CMK (cell line): Measurements from ENCODE around the gene SUCLG1.
"Not testable (repeated sequence)": the region's sequence is repeated elsewhere in the genome, so short reads cannot be mapped to it uniquely, and the experiment has no call there.

Experiments used
- DNase-seq: peaks from one replicate; pipeline ENCODE4 v3.0.0-alpha.2; 2010; ENCODE audit warnings: low read depth

SUCLG1 gene

DNA sequence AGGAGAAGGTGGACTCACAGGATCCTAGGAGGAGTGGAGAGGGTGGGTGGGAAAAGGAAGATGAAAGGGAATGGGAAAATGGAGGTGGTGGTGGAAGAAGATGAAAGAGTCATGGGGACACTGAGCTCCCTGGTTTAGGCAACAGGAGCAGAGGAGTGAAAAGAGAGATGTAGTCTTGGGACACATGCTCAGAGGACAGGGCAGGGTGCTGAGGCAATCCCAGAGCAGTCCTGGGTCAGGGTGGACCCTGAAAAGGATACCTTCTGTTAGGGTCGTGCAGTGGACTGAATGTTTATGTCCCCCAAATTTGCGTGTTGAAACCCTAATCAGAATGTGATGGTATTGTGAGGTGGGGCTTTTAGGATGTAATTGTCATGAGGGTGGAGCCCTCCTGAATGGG is 37.9 kb downstream of the SUCLG1 start:
- no peak for DNase-seq

DNA sequence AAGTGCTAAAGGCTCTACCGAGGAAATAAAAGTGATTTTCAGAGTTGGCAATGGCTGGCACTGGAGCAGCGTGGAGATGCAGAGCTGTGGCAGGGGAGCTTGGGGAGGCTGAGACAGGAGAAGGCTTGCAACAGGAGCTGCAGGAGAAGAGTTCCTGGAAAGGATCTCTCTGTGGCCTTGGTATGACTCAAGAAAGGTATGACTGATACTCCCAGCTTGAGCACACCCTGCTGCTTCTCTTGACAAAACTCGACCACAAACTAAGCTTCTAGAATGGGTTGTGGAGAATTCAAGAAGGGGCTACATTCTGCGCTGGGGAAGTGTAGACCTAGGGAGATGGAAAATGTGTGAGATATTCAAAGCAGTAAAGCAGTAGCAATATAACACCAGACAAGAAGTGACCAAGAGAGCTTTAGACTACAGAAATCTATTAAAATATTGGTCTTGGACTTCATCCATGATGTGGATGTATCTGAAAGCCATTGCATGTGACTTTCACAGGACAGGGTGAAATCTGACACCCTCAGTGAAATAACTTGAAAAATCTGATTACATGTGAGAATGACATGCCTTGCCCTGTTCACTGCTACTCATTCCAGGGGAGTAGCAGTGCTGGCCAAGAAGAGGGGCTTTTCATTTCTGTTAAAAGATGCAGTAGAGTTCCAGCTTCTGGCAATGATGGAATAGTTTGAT is 41.5 kb downstream of the SUCLG1 start:
- DNase-seq, result no peak

DNA sequence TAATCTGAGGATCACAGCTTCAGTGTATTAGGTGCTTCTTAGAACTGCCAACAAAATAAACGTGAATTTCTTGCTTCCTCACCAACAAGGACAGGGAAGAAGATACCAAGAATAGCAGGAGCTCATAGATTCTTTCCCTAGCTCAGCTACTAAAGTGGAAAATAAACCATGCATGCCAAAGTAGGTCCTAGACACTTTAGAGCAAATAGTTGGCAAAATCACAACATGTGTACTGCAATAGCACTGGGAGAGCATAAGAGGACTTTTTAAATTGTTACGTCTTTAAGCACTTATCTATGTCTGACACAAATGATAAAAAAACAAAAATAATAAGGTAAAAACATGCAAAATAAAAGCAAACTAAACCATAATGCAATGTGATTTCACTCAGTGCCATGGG is 49.5 kb downstream of the SUCLG1 start:
- no peak for DNase-seq

DNA sequence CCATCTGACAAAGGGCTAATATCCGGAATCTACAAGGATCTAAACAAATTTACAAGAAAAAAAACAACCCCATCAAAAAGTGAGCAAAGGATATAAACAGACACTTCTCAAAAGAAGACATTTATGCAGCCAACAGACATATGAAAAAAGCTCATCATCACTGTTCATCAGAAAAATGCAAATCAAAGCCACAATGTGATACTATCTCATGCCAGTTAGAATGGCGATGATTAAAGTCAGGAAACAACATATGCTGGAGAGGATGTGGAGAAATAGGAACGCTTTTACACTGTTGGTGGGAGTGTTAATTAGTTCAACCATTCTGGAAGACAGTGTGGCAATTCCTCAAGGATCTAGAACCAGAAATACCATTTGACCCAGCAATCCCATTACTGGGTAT is 57.0 kb downstream of the SUCLG1 start:
- DNase-seq, result not testable (repeated sequence)

GRCh38 chr2:84399839-84400238 is 59.2 kb downstream of the SUCLG1 start:
- not testable (repeated sequence) for DNase-seq

- DNase-seq, result no peak
Measured at GRCh38 chr2:84395820-84396219, 63.3 kb downstream of the SUCLG1 start.

- DNase-seq, result no peak
Measured at GRCh38 chr2:84394628-84395027, 64.5 kb downstream of the SUCLG1 start.

- no peak for DNase-seq
Measured at GRCh38 chr2:84393829-84394228, 65.3 kb downstream of the SUCLG1 start.

DNA sequence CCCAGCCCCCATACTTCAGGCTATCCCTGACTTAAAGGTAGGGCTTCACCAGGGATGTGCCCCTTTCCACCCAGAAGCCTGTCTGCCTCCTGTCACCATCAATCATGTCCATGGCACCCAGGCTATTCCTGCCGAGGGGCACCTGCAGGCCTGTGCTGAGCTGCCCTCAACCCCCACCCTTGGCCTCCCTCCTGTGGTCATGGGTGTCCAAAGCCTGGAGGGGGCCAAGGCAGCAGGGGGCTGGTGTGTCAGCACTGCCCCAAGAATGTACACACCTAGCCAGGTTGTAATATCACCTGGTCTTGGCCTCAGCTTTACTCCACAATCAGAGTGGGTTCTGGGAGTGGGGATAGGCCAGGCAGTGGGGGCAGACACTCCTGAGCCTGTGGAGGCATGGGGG is 69.3 kb downstream of the SUCLG1 start:
- no peak for DNase-seq

DNA sequence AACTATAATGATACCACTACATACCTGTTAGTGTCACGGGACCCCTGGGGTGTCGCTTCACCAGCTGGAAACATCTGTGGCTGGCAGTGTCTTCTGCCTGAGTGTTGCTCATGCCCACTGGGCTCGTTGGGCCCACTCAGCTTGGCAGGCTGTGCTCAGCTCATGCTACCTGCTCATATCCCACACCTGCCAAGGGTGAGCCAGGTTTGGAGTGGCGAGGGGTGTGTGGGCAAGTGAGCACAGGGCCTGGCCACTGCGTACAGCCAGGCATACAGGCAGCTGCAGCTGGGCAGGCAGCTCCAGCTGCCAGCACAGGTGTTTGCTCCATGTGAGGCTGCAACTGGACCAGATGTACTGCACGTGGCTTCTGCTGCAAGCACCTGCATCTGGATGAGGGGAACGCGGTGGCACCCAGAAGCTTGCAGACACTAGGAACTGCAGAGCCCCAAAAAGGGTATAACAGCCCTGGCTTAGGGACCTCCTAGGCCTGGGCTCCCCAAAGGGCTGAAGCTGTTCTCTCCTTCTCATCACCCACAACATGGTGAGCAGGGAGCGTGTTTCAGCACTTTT is 70.1 kb downstream of the SUCLG1 start:
- no peak for DNase-seq

- no peak for DNase-seq
Measured at GRCh38 chr2:84388133-84388532, 70.9 kb downstream of the SUCLG1 start.

DNA sequence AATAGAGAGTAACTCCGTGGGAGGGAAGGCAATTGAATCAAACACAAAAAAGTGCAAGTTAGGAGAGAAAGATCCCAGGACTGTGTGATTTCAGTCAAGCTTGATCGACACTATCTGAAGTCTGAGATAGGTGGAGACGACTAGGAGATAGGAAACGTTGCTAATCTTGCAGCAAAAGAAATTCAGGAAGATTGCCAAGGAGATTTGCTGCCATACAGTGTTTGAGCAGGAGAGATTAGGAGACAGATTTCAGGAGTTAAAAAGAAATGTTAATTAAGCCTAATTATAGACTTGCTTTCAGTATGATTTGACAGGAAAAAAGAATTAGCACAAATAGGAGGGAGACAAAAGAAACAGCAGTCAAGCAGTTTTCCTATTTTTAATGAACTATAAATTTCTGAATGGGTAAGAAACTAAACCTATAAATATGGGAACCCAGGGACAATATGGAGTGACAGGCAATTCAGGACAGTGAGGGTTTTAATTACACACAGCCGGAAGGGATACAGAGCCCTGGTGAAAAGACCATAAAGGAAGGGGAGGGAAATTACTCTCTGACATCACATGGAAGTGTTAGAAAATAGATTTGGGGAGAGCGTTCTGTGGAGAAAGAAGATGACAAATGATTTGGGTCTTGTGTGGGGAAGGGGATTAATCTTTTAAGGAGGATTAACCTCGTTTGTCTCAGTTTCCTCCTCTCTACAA is 72.6 kb downstream of the SUCLG1 start:
- no peak for DNase-seq

DNA sequence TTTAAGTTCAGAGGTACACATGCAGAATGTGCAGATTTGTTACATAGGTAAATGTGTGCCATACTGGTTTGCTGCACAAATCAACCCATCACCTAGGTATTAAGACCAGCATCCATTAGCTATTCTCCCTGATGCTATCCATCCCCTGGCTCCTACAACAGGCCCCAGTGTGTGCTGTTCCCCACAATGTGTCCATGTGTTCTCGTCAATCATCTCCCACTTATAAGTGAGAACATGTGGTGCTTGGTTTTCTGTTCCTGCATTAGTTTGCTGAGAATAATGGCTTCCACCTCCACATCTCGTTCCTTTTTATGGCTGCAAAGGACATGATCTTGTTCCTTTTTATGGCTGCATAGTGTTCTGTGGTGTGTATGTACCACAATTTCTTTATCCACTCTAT is 75.8 kb downstream of the SUCLG1 start:
- DNase-seq, result no peak

- DNase-seq, result no peak
Measured at GRCh38 chr2:84380875-84381274, 78.2 kb downstream of the SUCLG1 start.

DNA sequence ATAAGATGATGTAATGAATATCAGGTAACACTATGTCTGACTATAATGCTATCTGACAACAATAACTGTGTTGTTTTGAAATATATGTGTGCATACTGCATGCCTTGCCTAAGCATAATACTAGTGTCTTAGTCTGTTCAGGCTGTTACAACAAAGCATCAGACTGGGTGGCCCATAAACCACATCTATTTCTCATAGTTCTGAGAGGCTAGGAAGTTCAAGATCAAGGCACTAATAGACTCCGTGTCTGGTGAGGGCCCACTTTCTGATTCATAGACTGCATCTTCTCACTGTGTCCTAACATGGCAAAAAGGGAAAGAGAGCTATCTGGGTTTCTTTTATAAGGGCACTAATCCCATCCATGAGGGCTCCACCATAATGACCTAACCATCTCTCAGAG is 80.1 kb downstream of the SUCLG1 start:
- no peak for DNase-seq

GRCh38 chr2:84375020-84375419 is 84.1 kb downstream of the SUCLG1 start:
- no peak for DNase-seq

DNA sequence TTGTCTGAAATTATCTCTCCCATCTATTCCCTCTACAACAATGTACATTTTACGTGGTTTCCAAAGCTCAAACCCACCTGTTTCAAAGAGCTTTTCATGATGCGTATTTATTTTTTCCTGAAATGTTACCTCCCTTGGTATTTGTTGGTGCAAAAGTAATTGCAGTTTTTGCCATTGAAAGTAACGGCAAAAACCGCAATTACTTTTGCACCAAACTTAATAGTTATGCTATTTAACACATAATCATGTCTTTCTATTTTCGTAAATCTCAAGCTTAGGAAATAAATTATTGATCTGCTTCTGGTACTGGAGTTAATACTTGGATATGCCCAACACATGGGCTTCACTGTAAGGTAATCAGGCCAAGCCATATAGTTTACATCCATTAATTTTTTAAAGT is 85.2 kb downstream of the SUCLG1 start:
- no peak for DNase-seq
